Hepatocyte (in vitro differentiated cells): ENCODE results near the gene INO80D. TPM values are rescaled to one million over a fixed set of nuclear protein-coding genes. Genes with fewer than 3 reads are reported as not detected.

Experiments used
- DNase-seq: peaks from one replicate; pipeline ENCODE4 v3.0.0-alpha.2; 2016; ENCODE audit warnings: low spot score
- H2AFZ ChIP-seq: fragments of 200-600 bp; sonication (generic); 2 replicates; pipeline ENCODE4 v1.6.0; 2016; ENCODE audit warnings: antibody characterized with exemption, mild to moderate bottlenecking
- H3K27ac ChIP-seq: fragments of 200-600 bp; sonication (generic); 2 replicates; pipeline ENCODE4 v1.5.1; 2016; ENCODE audit warnings: mild to moderate bottlenecking
- H3K27me3 ChIP-seq: fragments of 200-600 bp; sonication (generic); 2 replicates; pipeline ENCODE4 v1.6.1; 2016
- H3K36me3 ChIP-seq: fragments of 200-600 bp; sonication (generic); replicated peaks from 2 replicates; pipeline ENCODE4 v1.5.1; 2016; ENCODE audit warnings: low read depth; ENCODE audit not compliant: insufficient read depth
- H3K4me1 ChIP-seq: fragments of 200-600 bp; sonication (generic); 2 replicates; pipeline ENCODE4 v1.5.1; 2016; ENCODE audit warnings: mild to moderate bottlenecking, moderate library complexity; ENCODE audit not compliant: insufficient read depth
- H3K4me2 ChIP-seq: fragments of 200-600 bp; sonication (generic); 2 replicates; pipeline ENCODE4 v1.6.0; 2016
- H3K4me3 ChIP-seq: fragments of 200-600 bp; sonication (generic); 2 replicates; pipeline ENCODE4 v1.5.1; 2016; ENCODE audit warnings: mild to moderate bottlenecking
- H3K79me2 ChIP-seq: fragments of 200-600 bp; sonication (generic); 2 replicates; pipeline ENCODE4 v1.6.0; 2017; ENCODE audit warnings: mild to moderate bottlenecking
- H3K9me2 ChIP-seq: fragments of 200-600 bp; sonication (generic); replicated peaks from 2 replicates; pipeline ENCODE4 v1.6.0; 2017; ENCODE audit warnings: mild to moderate bottlenecking; ENCODE audit not compliant: insufficient read depth
- H3K9me3 ChIP-seq: fragments of 200-600 bp; sonication (generic); 2 replicates; pipeline ENCODE4 v1.5.1; 2016; ENCODE audit warnings: low read depth, mild to moderate bottlenecking
- H4K20me1 ChIP-seq: fragments of 200-600 bp; sonication (generic); 2 replicates; pipeline ENCODE4 v1.6.0; 2016; ENCODE audit warnings: mild to moderate bottlenecking; ENCODE audit not compliant: insufficient read depth, poor library complexity, severe bottlenecking
- CTCF ChIP-seq: fragments of 200-600 bp; sonication (generic); IDR thresholded peaks from 2 replicates; pipeline ENCODE4 v1.5.1; 2016; ENCODE audit warnings: antibody characterized with exemption, mild to moderate bottlenecking; ENCODE audit not compliant: poor library complexity
- EZH2 ChIP-seq: fragments of 200-600 bp; sonication (generic); IDR thresholded peaks from 2 replicates; pipeline ENCODE4 v1.6.1; 2016; ENCODE audit warnings: antibody characterized with exemption, mild to moderate bottlenecking, borderline replicate concordance
- EZH2phosphoT487 ChIP-seq: fragments of 200-600 bp; sonication (generic); IDR thresholded peaks from one replicate; pipeline ENCODE4 v1.6.1; 2018; ENCODE audit warnings: antibody characterized with exemption, mild to moderate bottlenecking, low read depth, moderate library complexity; ENCODE audit not compliant: unreplicated experiment, severe bottlenecking
- WGBS: methylation state at CpG from one replicate; pipeline ENCODE4 v1.1.6; 2016; ENCODE audit warnings: low lambda C conversion rate; ENCODE audit errors: missing lambda C conversion rate; 5-methylcytosine and 5-hydroxymethylcytosine counted together
- polyA plus RNA-seq: library from polyadenylated mRNA; unstranded; fragments of >200 nt; fragmentation: Nextera tagmentation; extraction: Ambion mirVana; gene quantifications from 2 replicates; pipeline ENCODE4 v1.2.1, GENCODE V29; 2016
- total RNA-seq: library from RNA; depleted of rRNA; stranded (reverse); fragments of >200 nt; gene quantifications from 2 replicates; pipeline ENCODE4 v1.2.3, GENCODE V29; 2014

Gene INO80D
- total and polyA plus RNA-seq, 2 experiments from 2014 or later: 6.6 to 15.0 TPM

- H3K4me1 ChIP-seq: no peaks in the 10 kb centered on the region
- 92% methylated on average over 3 of the region's 3 CpGs for WGBS
- peaks cover 45% of the 10 kb centered on the region for H3K79me2 ChIP-seq
- H3K27ac ChIP-seq: no peak overlapping the region
- no peak overlapping the region for H3K4me2 ChIP-seq
- DNase-seq: no peak
- no peaks in the 10 kb centered on the region for H3K27me3 ChIP-seq
- TF ChIP-seq CTCF (no peak), EZH2 (no peak), EZH2phosphoT487 (no peak)
- H2AFZ ChIP-seq: no peak overlapping the region
- no peaks in the 10 kb centered on the region for H3K9me2 ChIP-seq
- no peaks in the 10 kb centered on the region for H3K9me3 ChIP-seq
- H3K36me3 ChIP-seq: no peaks in the 10 kb centered on the region
- H4K20me1 ChIP-seq: no peaks in the 10 kb centered on the region
- H3K4me3 ChIP-seq: no peak overlapping the region
Observed at GRCh38 chr2:206054952-206055351, 31.0 kb downstream of the INO80D start.

- 98% methylated on average over 6 of the region's 6 CpGs for WGBS
- H3K36me3 ChIP-seq: no peaks in the 10 kb centered on the region
- H3K9me2 ChIP-seq: no peaks in the 10 kb centered on the region
- H4K20me1 ChIP-seq: no peaks in the 10 kb centered on the region
- TF ChIP-seq EZH2phosphoT487: no peak
- no peak for TF ChIP-seq CTCF
- TF ChIP-seq EZH2: no peak
- H3K27me3 ChIP-seq: no peaks in the 10 kb centered on the region
- H3K27ac ChIP-seq: no peak overlapping the region
- H3K4me3 ChIP-seq: no peak overlapping the region
- H3K4me2 ChIP-seq: no peak overlapping the region
- no peak for DNase-seq
- no peak overlapping the region for H2AFZ ChIP-seq
- H3K4me1 ChIP-seq: no peaks in the 10 kb centered on the region
- H3K79me2 ChIP-seq: peaks cover 57% of the 10 kb centered on the region
- H3K9me3 ChIP-seq: no peaks in the 10 kb centered on the region
Observed at GRCh38 chr2:206051912-206052311, 34.1 kb downstream of the INO80D start.

- Histone ChIP-seq H3K4me1 (no peaks in the 10 kb centered on the region), H3K36me3 (no peaks in the 10 kb centered on the region), H2AFZ (no peak overlapping the region), H3K27me3 (no peaks in the 10 kb centered on the region), H3K9me3 (no peaks in the 10 kb centered on the region), H3K79me2 (peaks cover 41% of the 10 kb centered on the region), H3K4me3 (no peak overlapping the region), H3K4me2 (no peak overlapping the region), H3K9me2 (no peaks in the 10 kb centered on the region), H3K27ac (no peak overlapping the region), H4K20me1 (no peaks in the 10 kb centered on the region)
- TF ChIP-seq EZH2phosphoT487 (no peak), CTCF (no peak), EZH2 (no peak)
- no peak for DNase-seq
- WGBS: 48% methylated on average over 1 of the region's 1 CpG
Observed at GRCh38 chr2:206049392-206049791, 36.6 kb downstream of the INO80D start.

- peaks cover 3% of the 10 kb centered on the region for H4K20me1 ChIP-seq
- no peak overlapping the region for H2AFZ ChIP-seq
- H3K36me3 ChIP-seq: no peaks in the 10 kb centered on the region
- no peaks in the 10 kb centered on the region for H3K27me3 ChIP-seq
- H3K9me3 ChIP-seq: no peaks in the 10 kb centered on the region
- no peak overlapping the region for H3K4me3 ChIP-seq
- H3K9me2 ChIP-seq: no peaks in the 10 kb centered on the region
- peaks cover 28% of the 10 kb centered on the region for H3K79me2 ChIP-seq
- no peak overlapping the region for H3K27ac ChIP-seq
- no peak overlapping the region for H3K4me2 ChIP-seq
- H3K4me1 ChIP-seq: no peaks in the 10 kb centered on the region
- TF ChIP-seq EZH2 (no peak), CTCF (no peak), EZH2phosphoT487 (no peak)
- no peak for DNase-seq
- WGBS: 100% methylated on average over 1 of the region's 1 CpG
Observed at GRCh38 chr2:206045251-206045650, 40.7 kb downstream of the INO80D start.
